GM18505 (cell line): Measurements from ENCODE around the gene MRPS12.
"Not testable (repeated sequence)": the region's sequence is repeated elsewhere in the genome, so short reads cannot be mapped to it uniquely, and the experiment has no call there.

Experiments
- ATAC-seq: cut with Tn5 transposase; IDR thresholded peaks from one replicate; pipeline ENCODE4 v1.9.1; 2021; ENCODE audit not compliant: unreplicated experiment
- POLR2A ChIP-seq: IDR thresholded peaks from 4 replicates; pipeline ENCODE4 v1.6.1; 2011; ENCODE audit warnings: borderline replicate concordance; ENCODE audit not compliant: insufficient read depth, insufficient read length; ENCODE audit errors: extremely low read depth

The MRPS12 gene

DNA sequence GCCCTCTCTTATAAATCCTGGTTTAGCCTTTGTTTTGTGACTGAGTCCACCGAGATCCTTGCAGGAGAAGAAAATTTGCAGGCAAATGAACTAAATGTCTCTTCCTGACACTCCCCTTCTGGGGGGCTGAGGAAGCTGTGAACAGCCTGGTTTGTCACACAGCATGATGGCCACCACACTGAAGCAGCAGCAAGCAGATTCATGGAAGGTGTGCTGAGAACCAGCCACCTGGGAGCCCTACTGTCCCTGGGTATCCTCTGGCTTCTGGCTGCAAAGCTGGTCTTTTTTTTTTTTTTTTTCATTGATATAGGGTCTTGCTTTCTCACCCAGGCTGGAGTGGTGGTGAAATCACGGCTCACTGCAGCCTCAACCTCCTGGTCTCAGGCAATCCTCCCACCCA is 11.2 kb downstream of the MRPS12 start:
- no peak for ATAC-seq
- no peak for TF ChIP-seq POLR2A

GRCh38 chr19:38942471-38943181 is 11.9 kb downstream of the MRPS12 start:
- TF ChIP-seq POLR2A, result no peak
- ATAC-seq, result no peak

- no peak for ATAC-seq
- TF ChIP-seq POLR2A, result no peak
Observed at GRCh38 chr19:38944981-38945506, 14.3 kb downstream of the MRPS12 start.

DNA sequence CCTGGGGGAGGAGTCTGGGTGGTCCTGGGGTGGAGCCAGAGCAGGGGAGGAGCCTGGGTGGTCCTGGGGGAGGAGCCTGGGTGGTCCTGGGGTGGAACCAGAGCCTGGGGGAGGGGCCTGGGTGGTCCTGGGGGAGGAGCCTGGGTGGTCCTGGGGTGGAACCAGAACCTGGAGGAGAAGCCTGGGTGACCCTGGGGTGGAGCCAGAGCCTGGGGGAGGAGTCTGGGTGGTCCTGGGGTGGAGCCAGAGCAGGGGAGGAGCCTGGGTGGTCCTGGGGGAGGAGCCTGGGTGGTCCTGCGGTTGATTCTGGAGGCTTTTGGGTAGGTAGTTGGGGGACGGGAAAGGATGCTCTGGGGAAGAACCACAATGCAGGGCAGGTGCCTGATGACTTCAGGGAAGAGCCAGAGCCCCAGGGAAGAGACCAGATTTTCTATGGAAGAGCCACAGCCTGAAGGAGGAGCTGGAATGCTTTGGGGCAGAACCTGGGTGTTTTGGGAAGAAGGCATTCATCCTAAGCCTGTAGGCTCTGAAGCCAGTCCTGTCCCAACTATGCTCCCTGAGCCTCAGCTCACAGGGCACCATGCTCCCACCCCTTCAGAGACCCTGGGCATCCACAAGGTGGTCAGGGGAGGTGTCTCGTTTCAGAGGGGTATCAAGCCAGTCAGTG is 15.0 kb downstream of the MRPS12 start:
- ATAC-seq, result no peak
- no peak for TF ChIP-seq POLR2A

DNA sequence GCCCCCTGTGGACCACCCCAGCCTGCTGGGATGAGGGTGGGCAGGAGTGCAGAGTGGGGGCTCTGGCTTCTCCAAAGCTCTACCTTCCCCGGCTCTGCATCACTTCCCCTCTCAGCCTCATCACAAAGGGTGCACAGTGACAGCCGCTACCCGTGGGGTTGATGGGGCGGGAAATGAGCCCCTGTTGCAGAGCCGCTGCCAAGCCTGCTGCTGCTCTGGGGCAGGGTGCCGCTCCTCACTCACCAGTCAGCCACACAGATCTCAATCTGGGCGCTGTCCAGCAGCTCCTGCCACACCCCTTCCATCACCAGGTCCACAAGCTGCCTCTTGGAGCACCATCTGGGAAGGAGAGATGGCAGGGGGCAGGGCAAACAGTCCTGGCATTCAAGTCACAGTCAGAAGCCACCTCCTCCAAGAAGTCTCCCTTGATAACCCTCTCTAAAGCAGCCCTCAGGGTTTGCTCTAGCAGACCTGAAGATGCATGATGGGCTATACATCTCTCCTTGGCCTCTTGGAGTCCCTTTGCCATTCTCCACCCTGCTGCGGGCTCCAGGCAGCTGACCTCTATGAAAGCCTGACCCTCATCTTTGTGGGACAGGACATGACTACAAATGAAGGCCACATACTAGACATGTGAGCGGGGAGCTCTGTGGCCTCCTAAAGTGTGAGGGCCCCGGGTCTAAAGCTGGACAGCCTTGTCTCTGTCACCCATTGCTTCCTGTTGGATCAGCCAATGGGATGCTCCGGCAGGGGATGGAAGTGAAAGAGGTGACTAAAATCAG is 15.7 kb downstream of the MRPS12 start:
- TF ChIP-seq POLR2A, result no peak
- ATAC-seq, result no peak

- peak; percentile 64 for ATAC-seq
- TF ChIP-seq POLR2A, result peak; percentile 36
Observed at GRCh38 chr19:38949580-38950367, 19.0 kb downstream of the MRPS12 start.

GRCh38 chr19:38951187-38951586 is 20.4 kb downstream of the MRPS12 start:
- ATAC-seq, result no peak
- TF ChIP-seq POLR2A, result no peak

GRCh38 chr19:38952395-38953165 is 21.8 kb downstream of the MRPS12 start:
- no peak for ATAC-seq
- TF ChIP-seq POLR2A, result no peak

DNA sequence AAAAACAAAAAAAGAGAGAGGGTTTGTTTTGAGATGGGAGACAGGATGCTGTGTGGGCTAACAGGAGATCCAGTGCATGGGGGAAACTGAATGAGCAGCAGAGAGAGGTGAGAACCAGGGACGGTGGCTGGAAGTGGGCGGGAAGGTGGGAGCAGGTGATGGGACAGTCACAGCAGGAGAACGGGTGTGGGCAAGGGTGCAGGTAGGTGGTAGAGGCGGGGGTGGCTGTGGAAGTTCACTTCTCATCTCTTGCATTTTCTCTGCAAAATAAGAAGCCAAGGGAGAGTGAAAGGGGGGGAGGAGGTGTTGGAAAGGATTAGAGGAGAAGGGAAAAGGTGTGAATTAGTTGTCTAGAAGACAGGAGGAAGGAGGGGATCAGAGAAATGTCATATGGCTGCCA is 22.9 kb downstream of the MRPS12 start:
- ATAC-seq, result no peak
- no peak for TF ChIP-seq POLR2A

DNA sequence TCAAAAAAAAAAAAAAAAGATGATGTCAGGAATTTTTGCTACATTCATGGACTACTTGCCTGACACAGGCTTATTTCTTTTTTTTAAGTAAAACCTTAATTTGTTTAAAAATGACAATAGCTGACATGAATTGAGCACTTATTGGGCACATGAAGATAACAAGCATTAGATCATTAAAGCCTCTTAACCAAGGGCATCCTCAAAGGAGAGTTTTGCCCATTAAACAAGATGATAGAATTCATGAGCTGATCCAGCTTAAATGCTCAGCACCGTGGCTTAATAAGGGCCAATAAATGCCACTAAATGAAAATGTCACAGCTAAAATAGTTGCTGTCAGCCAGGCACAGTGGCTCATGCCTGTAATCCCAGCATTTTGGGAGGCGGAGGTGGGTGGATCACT is 25.5 kb downstream of the MRPS12 start:
- ATAC-seq, result no peak
- TF ChIP-seq POLR2A, result no peak

DNA sequence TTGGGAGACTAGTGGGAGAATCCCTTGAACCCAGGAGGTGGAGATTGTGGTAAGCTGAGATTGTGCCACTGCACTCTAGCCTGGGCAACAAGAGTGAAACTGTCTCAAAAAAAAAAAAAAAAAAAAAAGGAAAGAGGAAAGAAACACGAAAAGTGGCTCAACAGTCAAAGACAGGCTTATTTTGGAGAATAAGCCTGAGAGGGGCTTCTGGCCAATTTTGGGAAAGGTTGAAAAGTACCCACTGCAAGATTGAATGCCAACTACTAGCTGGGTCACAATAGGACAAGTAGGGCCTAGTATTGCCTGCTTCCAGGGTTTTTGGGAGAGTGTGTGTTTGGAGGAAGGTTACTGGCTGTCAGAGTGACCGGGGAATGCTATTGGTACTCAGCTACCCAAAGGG is 27.6 kb downstream of the MRPS12 start:
- no peak for TF ChIP-seq POLR2A
- ATAC-seq, result no peak

DNA sequence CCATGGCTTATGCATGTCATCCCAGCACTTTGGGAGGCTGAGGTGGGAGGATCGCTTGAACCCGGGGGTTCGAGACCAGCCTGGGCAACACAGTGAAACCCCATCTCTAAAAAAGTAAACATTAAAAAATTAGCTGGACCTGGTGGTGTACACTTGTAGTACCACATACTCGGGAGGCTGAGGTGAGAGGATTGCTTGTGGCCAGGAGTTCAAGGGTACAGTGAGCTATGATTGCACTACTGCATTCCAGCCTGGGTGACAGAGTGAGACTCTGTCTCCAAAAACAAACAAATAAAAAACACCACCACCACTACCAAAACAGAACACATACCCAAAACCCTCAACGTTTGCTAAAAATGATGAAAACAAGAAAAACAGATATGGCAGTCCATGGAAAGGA is 28.9 kb downstream of the MRPS12 start:
- no peak for ATAC-seq

GRCh38 chr19:38964738-38965137 is 34.0 kb downstream of the MRPS12 start:
- ATAC-seq, result no peak

More for the DNA sequence above, 28.9 kb downstream of the MRPS12 start:
- TF ChIP-seq POLR2A, result no peak

GRCh38 chr19:38966149-38966548 is 35.4 kb downstream of the MRPS12 start:
- ATAC-seq, result not testable (repeated sequence)

More at GRCh38 chr19:38964738-38965137, 34.0 kb downstream of the MRPS12 start:
- TF ChIP-seq POLR2A, result no peak
